Muscle of leg (tissue), 11 donors: ENCODE measurements around the gene TCN2. TPM values are rescaled to one million over a fixed set of nuclear protein-coding genes. Genes with fewer than 3 reads are reported as not detected.

ENCODE experiments used
- DNase-seq: peaks from one replicate; pipeline ENCODE4 v3.0.0; 2013
- H3K27ac ChIP-seq: one replicate; pipeline ENCODE4 v1.5.1; 2013; ENCODE audit warnings: mild to moderate bottlenecking, low read length, control low read depth
- H3K27me3 ChIP-seq: one replicate; pipeline ENCODE4 v1.6.1; 2013; ENCODE audit warnings: low read length; ENCODE audit not compliant: control insufficient read depth, insufficient read depth
- H3K36me3 ChIP-seq: one replicate; pipeline ENCODE4 v1.6.1; 2013; ENCODE audit warnings: low read length; ENCODE audit not compliant: control insufficient read depth, insufficient read depth
- H3K4me1 ChIP-seq: one replicate; pipeline ENCODE4 v1.6.1; 2013; ENCODE audit warnings: low read length; ENCODE audit not compliant: control insufficient read depth, insufficient read depth
- H3K4me3 ChIP-seq: one replicate; pipeline ENCODE4 v1.5.1; 2013; ENCODE audit warnings: low read length, control low read depth
- H3K9me3 ChIP-seq: replicated peaks from 2 replicates; pipeline ENCODE4 v1.6.1; 2013; ENCODE audit warnings: low read depth, low read length; ENCODE audit not compliant: control insufficient read depth
- WGBS: methylation state at CpG from one replicate; pipeline ENCODE4 v1.1.5; 2013; ENCODE audit warnings: missing lambda C conversion rate; ENCODE audit not compliant: insufficient coverage; 5-methylcytosine and 5-hydroxymethylcytosine counted together
- polyA plus RNA-seq, 8 donors: library from polyadenylated mRNA; unstranded; fragments of 120-200 nt; gene quantifications; one replicate each; pipeline versions ENCODE4 v1.2.1 to v1.2.3, GENCODE V29; 2013; ENCODE audit warnings: inconsistent platforms in 1 of 8, low replicate concordance in 1 of 8; ENCODE audit not compliant: insufficient read length in 8 of 8, insufficient read depth in 1 of 8
- total RNA-seq: library from RNA; stranded (reverse); fragments of 120-200 nt; gene quantifications from one replicate; pipeline ENCODE4 v1.2.4, GENCODE V29; 2013

Gene TCN2
- total and polyA plus RNA-seq, 9 donors = 6.0 to 13.2 (median 9.8) TPM

GRCh38 chr22:30574997-30575671, 31.8 kb upstream of the TCN2 start:
- peak overlapping the region; percentile 32 for H3K4me3 ChIP-seq
- H3K4me1 ChIP-seq = peaks cover 36% of the 10 kb centered on the region
- peak; percentile 77 for DNase-seq
- peaks cover 18% of the 10 kb centered on the region for H3K27me3 ChIP-seq
- peak overlapping the region; percentile 83 for H3K27ac ChIP-seq
- no peaks in the 10 kb centered on the region for H3K9me3 ChIP-seq
- peaks cover 48% of the 10 kb centered on the region for H3K36me3 ChIP-seq
- WGBS = 42% methylated on average over 12 of the region's 12 CpGs

- H3K27ac ChIP-seq = peak overlapping the region; percentile 83
- WGBS = 76% methylated on average over 9 of the region's 15 CpGs
- peak; percentile 41 for DNase-seq
- H3K4me3 ChIP-seq = no peak overlapping the region
- no peaks in the 10 kb centered on the region for H3K9me3 ChIP-seq
- peaks cover 36% of the 10 kb centered on the region for H3K4me1 ChIP-seq
- peaks cover 18% of the 10 kb centered on the region for H3K27me3 ChIP-seq
- peaks cover 56% of the 10 kb centered on the region for H3K36me3 ChIP-seq
Measured at GRCh38 chr22:30575859-30576258, 31.1 kb upstream of the TCN2 start.

GRCh38 chr22:30578481-30578880, 28.5 kb upstream of the TCN2 start:
- peaks cover 31% of the 10 kb centered on the region for H3K4me1 ChIP-seq
- peaks cover 12% of the 10 kb centered on the region for H3K27me3 ChIP-seq
- no peaks in the 10 kb centered on the region for H3K9me3 ChIP-seq
- H3K36me3 ChIP-seq = peaks cover 82% of the 10 kb centered on the region
- H3K4me3 ChIP-seq = no peak overlapping the region
- no peak for DNase-seq
- no peak overlapping the region for H3K27ac ChIP-seq
- WGBS = 92% methylated on average over 11 of the region's 12 CpGs

- peaks cover 99% of the 10 kb centered on the region for H3K36me3 ChIP-seq
- 86% methylated on average over 3 of the region's 6 CpGs for WGBS
- no peaks in the 10 kb centered on the region for H3K9me3 ChIP-seq
- DNase-seq = no peak
- no peak overlapping the region for H3K4me3 ChIP-seq
- H3K27me3 ChIP-seq = no peaks in the 10 kb centered on the region
- H3K27ac ChIP-seq = no peak overlapping the region
- H3K4me1 ChIP-seq = peaks cover 10% of the 10 kb centered on the region
Measured at GRCh38 chr22:30580896-30581295, 26.1 kb upstream of the TCN2 start.

- Histone ChIP-seq H3K27me3 (no peaks in the 10 kb centered on the region), H3K9me3 (no peaks in the 10 kb centered on the region), H3K4me3 (no peak overlapping the region), H3K27ac (no peak overlapping the region), H3K4me1 (no peaks in the 10 kb centered on the region), H3K36me3 (peaks cover 99% of the 10 kb centered on the region)
- 87% methylated on average over 6 of the region's 6 CpGs for WGBS
- DNase-seq = no peak
Measured at GRCh38 chr22:30582051-30582450, 24.9 kb upstream of the TCN2 start.

- H3K4me1 ChIP-seq = no peaks in the 10 kb centered on the region
- peaks cover 99% of the 10 kb centered on the region for H3K36me3 ChIP-seq
- no peak for DNase-seq
- H3K27ac ChIP-seq = no peak overlapping the region
- H3K27me3 ChIP-seq = no peaks in the 10 kb centered on the region
- no peak overlapping the region for H3K4me3 ChIP-seq
- H3K9me3 ChIP-seq = no peaks in the 10 kb centered on the region
- WGBS = 66% methylated on average over 7 of the region's 13 CpGs
Measured at GRCh38 chr22:30582788-30583545, 24.0 kb upstream of the TCN2 start.

GRCh38 chr22:30584441-30584840, 22.5 kb upstream of the TCN2 start:
- H3K4me1 ChIP-seq = no peaks in the 10 kb centered on the region

GRCh38 chr22:30586414-30586813, 20.6 kb upstream of the TCN2 start:
- DNase-seq = no peak
- no peak overlapping the region for H3K27ac ChIP-seq
- WGBS = 100% methylated on average over 4 of the region's 8 CpGs
- H3K4me1 ChIP-seq = peaks cover 11% of the 10 kb centered on the region
- peaks cover 85% of the 10 kb centered on the region for H3K36me3 ChIP-seq
- no peak overlapping the region for H3K4me3 ChIP-seq
- H3K9me3 ChIP-seq = no peaks in the 10 kb centered on the region
- no peaks in the 10 kb centered on the region for H3K27me3 ChIP-seq

More at GRCh38 chr22:30584441-30584840, 22.5 kb upstream of the TCN2 start:
- Histone ChIP-seq H3K27ac (no peak overlapping the region), H3K27me3 (no peaks in the 10 kb centered on the region), H3K36me3 (peaks cover 99% of the 10 kb centered on the region), H3K4me3 (no peak overlapping the region), H3K9me3 (no peaks in the 10 kb centered on the region)
- no peak for DNase-seq
- 91% methylated on average over 15 of the region's 15 CpGs for WGBS

GRCh38 chr22:30591191-30591587, 15.8 kb upstream of the TCN2 start:
- DNase-seq = no peak
- Histone ChIP-seq H3K27ac (peak overlapping the region; percentile 86), H3K4me1 (peaks cover 13% of the 10 kb centered on the region), H3K9me3 (no peaks in the 10 kb centered on the region), H3K36me3 (peaks cover 38% of the 10 kb centered on the region), H3K4me3 (peak overlapping the region; percentile 93), H3K27me3 (peaks cover 2% of the 10 kb centered on the region)
- 6% methylated on average over 14 of the region's 14 CpGs for WGBS

- peak within 1 kb of the TSS; percentile 93 for H3K4me3 ChIP-seq
- under 1% methylated on average over 48 of the region's 49 CpGs for WGBS
Measured at GRCh38 chr22:30591588-30592359, 15.2 kb upstream of the TCN2 start, which contains the start of gene PES1. TSS of gene PES1 (minus strand) at chr22:30591910. CDS start at chr22:30591833, 77 bp downstream.

More at GRCh38 chr22:30591588-30592359, 15.2 kb upstream of the TCN2 start, which contains the start of gene PES1:
- peak; percentile 99 for DNase-seq
- Histone ChIP-seq H3K9me3 (no peaks in the 10 kb centered on the region), H3K27me3 (peaks cover 2% of the 10 kb centered on the region), H3K36me3 (peaks cover 32% of the 10 kb centered on the region), H3K4me1 (peaks cover 13% of the 10 kb centered on the region), H3K27ac (peak within 1 kb of the TSS; percentile 86)
